HCT116 (cell line): ENCODE measurements around the gene DLD. TPM values are rescaled to one million over a fixed set of nuclear protein-coding genes. Genes with fewer than 3 reads are reported as not detected.
"Not testable (repeated sequence)": the region's sequence is repeated elsewhere in the genome, so short reads cannot be mapped to it uniquely, and the experiment has no call there.

ENCODE experiments used
- ATAC-seq: fragments of 200-7000 bp; cut with Tn5 transposase; 2 replicates; pipeline ENCODE4 v1.9.1; 2020; ENCODE audit warnings: mild to moderate bottlenecking, moderate library complexity
- BruUV-seq: library from RNA; stranded (reverse); fragments of 400-500 nt; replicated peaks from 2 replicates; lab custom pipeline; 2021; lab: Mats Ljungman, UMichigan
- CTCF ChIA-PET: fragments of 300-600 bp; sonication (Branson Sonifier 250); formaldehyde crosslinking; loops from one replicate; lab custom pipeline; 2021; ENCODE audit warnings: antibody characterized with exemption; lab: Charles Lee
- POLR2A ChIA-PET: fragments of 300-600, 350-600 bp; sonication (Branson Sonifier 250); formaldehyde crosslinking; loops from one replicate; lab custom pipeline; 2021; ENCODE audit warnings: antibody characterized with exemption; lab: Charles Lee
- RAD21 ChIA-PET, 2 experiments: fragments of 300-600 bp; sonication (Branson Sonifier 250); formaldehyde crosslinking; loops; one replicate each; lab custom pipeline; 2023; ENCODE audit warnings: low total read pairs in 2 of 2; ENCODE audit not compliant: uncharacterized antibody in 2 of 2, unreplicated experiment in 2 of 2, low non-redundant PET in 1 of 2; lab: Charles Lee
- DNase-seq: peaks from one replicate; pipeline ENCODE4 v3.0.0-alpha.2; 2010; ENCODE audit warnings: low read depth, low spot score
- H2AFZ ChIP-seq: fragments of 200-600 bp; shearing (Covaris generic), sonication (generic); 2 replicates; pipeline ENCODE4 v1.6.1; 2017; ENCODE audit warnings: low read depth, mixed run types, mixed read lengths, antibody characterized with exemption, low read length; ENCODE audit not compliant: poor library complexity, severe bottlenecking
- H3K27ac ChIP-seq: 2 replicates; pipeline ENCODE4 v1.5.1; 2012; ENCODE audit warnings: low read depth, low read length
- H3K27me3 ChIP-seq: fragments of 200-600 bp; sonication (generic); 2 replicates; pipeline ENCODE4 v1.6.1; 2016; ENCODE audit warnings: mixed run types, low read length, mixed read lengths; ENCODE audit not compliant: insufficient read depth
- H3K36me3 ChIP-seq, 2 experiments: fragments of 200-500 bp in 1 of 2; fragments of 200-600 bp in 1 of 2; sonication (Bioruptor generic) in 1 of 2; sonication (generic) in 1 of 2; 2 replicates each; pipeline versions ENCODE4 v1.5.1 to v1.6.1; 2014 to 2016; ENCODE audit warnings: low read length in 2 of 2, inconsistent platforms in 1 of 2, mixed read lengths in 1 of 2, mixed run types in 1 of 2; ENCODE audit not compliant: insufficient read depth in 2 of 2, control insufficient read depth in 1 of 2
- H3K4me1 ChIP-seq, 2 experiments: fragments of 200-600 bp in 1 of 2; sonication (generic) in 1 of 2; 2 replicates each; pipeline versions ENCODE4 v1.5.1 to v1.6.1; 2012 to 2017; ENCODE audit warnings: low read length in 2 of 2, inconsistent platforms in 1 of 2, mild to moderate bottlenecking in 1 of 2, mixed read lengths in 1 of 2, mixed run types in 1 of 2, moderate library complexity in 1 of 2; ENCODE audit not compliant: insufficient read depth in 2 of 2, control insufficient read depth in 1 of 2
- H3K4me2 ChIP-seq: fragments of 200-600 bp; sonication (generic); 2 replicates; pipeline ENCODE4 v1.6.1; 2017; ENCODE audit warnings: mixed run types, low read length, mixed read lengths
- H3K4me3 ChIP-seq, 2 experiments: fragments of 200-600 bp in 1 of 2; sonication (generic) in 1 of 2; replicated peaks in 1 of 2; 2 replicates each; pipeline ENCODE4 v1.5.1; 2011 to 2016; ENCODE audit warnings: low read length in 2 of 2, control low read depth in 1 of 2, low read depth in 1 of 2, mild to moderate bottlenecking in 1 of 2, mixed read lengths in 1 of 2, mixed run types in 1 of 2
- H3K79me2 ChIP-seq: fragments of 200-600 bp; sonication (generic); 2 replicates; pipeline ENCODE4 v1.6.1; 2017; ENCODE audit warnings: mild to moderate bottlenecking, mixed run types, low read length, moderate library complexity, mixed read lengths; ENCODE audit not compliant: insufficient read depth
- H3K9ac ChIP-seq: fragments of 200-600 bp; sonication (generic); 2 replicates; pipeline ENCODE4 v1.6.1; 2016; ENCODE audit warnings: low read length, mixed read lengths
- H3K9me2 ChIP-seq: fragments of 200-600 bp; sonication (generic), shearing (Covaris generic); 2 replicates; pipeline ENCODE4 v1.6.1; 2017; ENCODE audit warnings: mixed run types, mild to moderate bottlenecking, moderate library complexity; ENCODE audit not compliant: insufficient read depth
- H3K9me3 ChIP-seq, 2 experiments: fragments of 200-500 bp in 1 of 2; fragments of 200-600 bp in 1 of 2; sonication (Bioruptor generic) in 1 of 2; sonication (generic) in 1 of 2; 2 replicates each; pipeline ENCODE4 v1.6.1; 2014 to 2017; ENCODE audit warnings: low read length in 2 of 2, mixed read lengths in 2 of 2, inconsistent platforms in 1 of 2, low read depth in 1 of 2, mild to moderate bottlenecking in 1 of 2, mixed run types in 1 of 2, moderate library complexity in 1 of 2; ENCODE audit not compliant: control insufficient read depth in 1 of 2, insufficient read depth in 1 of 2
- H4K20me1 ChIP-seq: fragments of 200-600 bp; sonication (generic), shearing (Covaris generic); 2 replicates; pipeline ENCODE4 v1.6.1; 2017; ENCODE audit warnings: mixed run types, mild to moderate bottlenecking, moderate library complexity; ENCODE audit not compliant: insufficient read depth
- CBX3 ChIP-seq: IDR thresholded peaks from 2 replicates; pipeline ENCODE4 v1.6.1; 2012; ENCODE audit warnings: low read depth
- CTCF ChIP-seq, 3 experiments: fragments of 200-600 bp in 1 of 3; sonication (generic) in 1 of 3; IDR thresholded peaks in 2 of 3; conservative IDR thresholded peaks in 1 of 3; 2 replicates each; pipeline ENCODE4 v1.5.1; 2012 to 2017; ENCODE audit warnings: low read depth in 2 of 3, low read length in 2 of 3, antibody characterized with exemption in 1 of 3, borderline replicate concordance in 1 of 3, control low read depth in 1 of 3, mild to moderate bottlenecking in 1 of 3, mixed read lengths in 1 of 3, mixed run types in 1 of 3, moderate library complexity in 1 of 3; ENCODE audit not compliant: insufficient read depth in 1 of 3
- EGR1 ChIP-seq: IDR thresholded peaks from 2 replicates; pipeline ENCODE4 v1.6.1; 2012; ENCODE audit warnings: low read depth
- ELF1 ChIP-seq: IDR thresholded peaks from 2 replicates; pipeline ENCODE4 v1.6.1; 2012; ENCODE audit warnings: low read depth, borderline replicate concordance
- EZH2phosphoT487 ChIP-seq: fragments of 200-600 bp; IDR thresholded peaks from 2 replicates; pipeline ENCODE4 v1.6.1; 2018; ENCODE audit warnings: antibody characterized with exemption, borderline replicate concordance
- MAX ChIP-seq: IDR thresholded peaks from 2 replicates; pipeline ENCODE4 v1.6.1; 2012
- POLR2A ChIP-seq: IDR thresholded peaks from 2 replicates; pipeline ENCODE4 v1.7.0; 2011; ENCODE audit warnings: borderline replicate concordance; ENCODE audit not compliant: insufficient read depth, insufficient read length; ENCODE audit errors: extremely low read depth
- POLR2AphosphoS5 ChIP-seq: IDR thresholded peaks from 2 replicates; pipeline ENCODE4 v1.6.1; 2011; ENCODE audit warnings: mild to moderate bottlenecking, low read depth, low read length, moderate library complexity
- RAD21 ChIP-seq: IDR thresholded peaks from 2 replicates; pipeline ENCODE4 v1.6.1; 2012; ENCODE audit warnings: low read depth, mild to moderate bottlenecking
- REST ChIP-seq: IDR thresholded peaks from 2 replicates; pipeline ENCODE4 v1.6.1; 2012; ENCODE audit warnings: low read depth
- SP1 ChIP-seq: IDR thresholded peaks from 2 replicates; pipeline ENCODE4 v1.6.1; 2012; ENCODE audit warnings: low read depth
- SRF ChIP-seq: IDR thresholded peaks from 2 replicates; pipeline ENCODE4 v1.6.1; 2012; ENCODE audit warnings: low read depth
- TCF7L2 ChIP-seq: IDR thresholded peaks from 2 replicates; pipeline ENCODE4 v1.7.0; 2011; ENCODE audit warnings: borderline replicate concordance, inconsistent platforms; ENCODE audit not compliant: insufficient read depth, insufficient read length; ENCODE audit errors: extremely low read depth
- YY1 ChIP-seq: IDR thresholded peaks from 2 replicates; pipeline ENCODE4 v1.6.1; 2011; ENCODE audit warnings: low read length, low read depth, moderate library complexity, mild to moderate bottlenecking; ENCODE audit not compliant: insufficient replicate concordance; ENCODE audit errors: extremely low read depth
- ZNF274 ChIP-seq: fragments of 200-500 bp; sonication (Bioruptor generic); IDR thresholded peaks from 2 replicates; pipeline ENCODE4 v1.6.1; 2014; ENCODE audit warnings: mild to moderate bottlenecking, low read depth, low read length, inconsistent platforms
- intact Hi-C: fragments of 100-400 bp; cut with micrococcal nuclease; formaldehyde crosslinking; loops from 2 replicates; pipeline ENCODE4 v1.10.0; 2022
- total RNA-seq: library from RNA; stranded (reverse); gene quantifications from one replicate; pipeline ENCODE4 v1.2.1, GENCODE V29; 2021; ENCODE audit not compliant: unreplicated experiment

DLD gene
- total RNA-seq, 1 experiment from 2014 or later: 104 TPM

GRCh38 chr7:107891636-107892366, 818 bp downstream of the DLD start:
- H2AFZ ChIP-seq: no peak overlapping the region
- no peaks in the 10 kb centered on the region for H3K9me2 ChIP-seq
- POLR2A ChIA-PET: interaction anchor here (1.2 kb wide), 1 partner anchor 10 kb away, joined by 3 read pairs; no protein-coding TSS in a partner anchor
- H3K4me1 ChIP-seq: peaks cover 4 to 15% of the 10 kb centered on the region in 2 experiments; a peak in 3 of 4 replicates
- H3K27ac ChIP-seq: peak overlapping the region; percentile 53
- H3K36me3 ChIP-seq: peaks cover 12 to 13% of the 10 kb centered on the region in 2 experiments; a peak in 3 of 4 replicates
- peak overlapping the region; percentile 89 for H3K4me2 ChIP-seq
- DNase-seq: no peak
- BruUV-seq: no TSS peak
- no peaks in the 10 kb centered on the region for H3K27me3 ChIP-seq
- no peak for ATAC-seq
- no peaks in the 10 kb centered on the region for H3K9me3 ChIP-seq
- peak overlapping the region; percentile 64 to 77 for H3K4me3 ChIP-seq
- TF ChIP-seq ZNF274: no peak
- TF ChIP-seq EGR1: no peak
- no peak for TF ChIP-seq MAX
- TF ChIP-seq ELF1: no peak
- no peak for TF ChIP-seq CBX3
- TF ChIP-seq REST: no peak
- TF ChIP-seq YY1: no peak
- no peak for TF ChIP-seq CTCF (IDR thresholded peaks at IDR 0.05 in 2 of 3, conservative IDR thresholded peaks at IDR 0.05 in 1 of 3; ENCODE audit: borderline replicate concordance in 1 of 3, insufficient read depth in 1 of 3, low read depth in 2 of 3, low read length in 2 of 3)
- TF ChIP-seq POLR2AphosphoS5: no peak
- no peak for TF ChIP-seq SP1
- TF ChIP-seq RAD21: no peak
- no peak for TF ChIP-seq POLR2A
- TF ChIP-seq TCF7L2: no peak
- no peak for TF ChIP-seq SRF
- no peak for TF ChIP-seq EZH2phosphoT487
- CTCF ChIA-PET: no interaction called here
- peak overlapping the region; percentile 76 for H3K9ac ChIP-seq
- H3K79me2 ChIP-seq: peaks cover 55% of the 10 kb centered on the region
- H4K20me1 ChIP-seq: no peaks in the 10 kb centered on the region
- intact Hi-C loops: no loop called here
- RAD21 ChIA-PET: no interaction called here

- CTCF ChIA-PET, H4K20me1 ChIP-seq, H3K27ac ChIP-seq, DNase-seq, H3K27me3 ChIP-seq, POLR2A ChIA-PET, intact Hi-C loops, BruUV-seq, RAD21 ChIA-PET, H3K9me3 ChIP-seq, H3K9me2 ChIP-seq, ATAC-seq, H2AFZ ChIP-seq: not testable (repeated sequence)
- Histone ChIP-seq H3K9ac (peak overlapping the region; percentile 76), H3K4me1 (peaks cover 4 to 15% of the 10 kb centered on the region in 2 experiments; a peak in 3 of 4 replicates), H3K36me3 (peaks cover 12 to 13% of the 10 kb centered on the region in 2 experiments; a peak in 3 of 4 replicates), H3K4me2 (peak overlapping the region; percentile 89), H3K79me2 (peaks cover 60% of the 10 kb centered on the region), H3K4me3 (peak overlapping the region; percentile 64 to 77)
Measured at GRCh38 chr7:107892367-107892741, 1.4 kb downstream of the DLD start.
